HG03095 (cell line): ENCODE results near the gene TBX4.

Source experiments
- ATAC-seq: cut with Tn5 transposase; IDR thresholded peaks from one replicate; pipeline ENCODE4 v1.9.1; 2021; ENCODE audit warnings: moderate library complexity; ENCODE audit not compliant: unreplicated experiment

TBX4 gene

DNA sequence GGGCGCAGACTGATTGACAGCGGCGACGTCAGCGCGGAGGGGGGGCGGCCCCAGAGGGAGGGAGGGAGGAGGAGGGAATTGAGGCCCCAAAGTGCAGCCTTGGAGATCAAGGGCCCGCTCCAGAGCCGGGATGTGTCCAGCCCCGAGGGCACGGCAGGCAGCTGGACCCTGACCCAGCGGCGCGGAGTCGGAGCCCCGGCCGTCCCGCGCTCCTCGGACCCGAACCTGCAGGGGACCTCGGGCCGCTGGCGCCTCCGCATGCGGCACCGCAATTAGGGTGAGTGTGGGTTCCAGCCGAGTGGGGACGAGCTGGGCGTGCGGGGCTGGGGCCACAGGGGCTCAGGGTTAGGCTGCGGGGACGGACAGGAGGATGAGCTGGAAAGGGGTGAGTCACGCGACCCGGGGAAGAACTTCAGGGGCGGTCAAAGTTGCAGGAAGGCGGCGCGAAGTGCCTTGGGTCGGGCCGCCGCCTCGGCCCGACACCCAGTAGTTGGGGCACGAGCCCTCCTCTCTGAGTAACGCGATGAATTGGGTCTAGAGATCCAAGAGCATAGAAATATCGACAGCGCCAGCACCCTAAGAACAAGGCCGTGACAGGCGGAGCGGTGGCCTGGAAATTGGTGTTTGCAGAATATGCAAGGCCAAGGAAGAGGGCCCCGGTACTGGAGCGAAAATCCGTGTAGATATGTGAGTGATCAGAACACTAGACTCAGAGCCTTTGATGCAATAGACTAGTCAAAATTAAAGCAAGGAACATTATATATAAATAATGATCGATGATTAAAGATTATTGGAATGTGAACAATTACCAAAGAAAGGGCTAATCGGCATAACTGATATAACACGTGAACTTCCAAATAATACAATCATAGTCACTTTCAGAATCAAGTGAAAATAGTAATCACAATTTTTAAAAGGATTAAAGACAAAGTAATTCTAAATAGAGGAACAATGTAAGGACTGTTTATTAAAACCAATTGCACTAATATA, at the start of gene TBX4:
Gene TBX4 (plus strand): TSS at position 122 of the 990 bp plus-strand sequence. CDS start 4,069 bp downstream, outside the sequence.
- no peak for ATAC-seq

DNA sequence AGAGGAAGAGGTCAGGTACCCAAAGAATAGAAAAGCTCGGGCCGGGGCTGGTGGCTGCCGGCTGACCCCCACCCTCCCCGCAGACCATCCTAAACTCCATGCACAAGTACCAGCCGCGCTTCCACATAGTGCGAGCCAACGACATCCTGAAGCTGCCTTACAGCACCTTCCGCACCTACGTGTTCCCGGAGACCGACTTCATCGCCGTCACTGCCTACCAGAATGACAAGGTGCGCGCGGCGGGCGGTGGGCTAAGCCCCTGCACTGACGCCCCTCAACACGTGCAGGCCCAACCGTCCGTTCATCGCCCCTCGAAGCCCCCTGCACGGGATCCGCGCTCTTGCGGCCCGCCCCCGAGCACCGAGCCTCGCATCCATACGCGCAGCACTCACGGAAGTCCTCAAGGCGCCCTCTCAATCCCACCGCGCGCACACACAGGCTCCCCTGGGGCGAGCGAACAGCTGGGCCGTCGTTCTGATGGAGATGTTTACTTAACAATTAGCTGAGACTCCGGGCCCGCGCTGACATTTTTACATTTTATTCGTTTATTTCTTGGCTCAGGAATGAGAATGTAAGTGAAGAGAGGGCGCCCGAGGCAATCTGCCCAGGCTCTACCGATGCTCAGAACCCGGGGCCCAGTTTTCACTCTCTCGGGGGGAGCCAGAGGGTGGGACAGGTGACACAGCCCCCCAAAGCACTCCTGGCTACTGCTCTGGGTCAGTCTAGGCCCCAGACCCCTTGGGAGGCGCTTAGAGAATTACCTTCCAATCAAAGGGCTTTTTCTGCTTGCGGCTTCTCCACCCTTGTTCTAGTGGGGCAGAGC, 49.0 kb upstream of the TBX4 start:
- no peak for ATAC-seq

DNA sequence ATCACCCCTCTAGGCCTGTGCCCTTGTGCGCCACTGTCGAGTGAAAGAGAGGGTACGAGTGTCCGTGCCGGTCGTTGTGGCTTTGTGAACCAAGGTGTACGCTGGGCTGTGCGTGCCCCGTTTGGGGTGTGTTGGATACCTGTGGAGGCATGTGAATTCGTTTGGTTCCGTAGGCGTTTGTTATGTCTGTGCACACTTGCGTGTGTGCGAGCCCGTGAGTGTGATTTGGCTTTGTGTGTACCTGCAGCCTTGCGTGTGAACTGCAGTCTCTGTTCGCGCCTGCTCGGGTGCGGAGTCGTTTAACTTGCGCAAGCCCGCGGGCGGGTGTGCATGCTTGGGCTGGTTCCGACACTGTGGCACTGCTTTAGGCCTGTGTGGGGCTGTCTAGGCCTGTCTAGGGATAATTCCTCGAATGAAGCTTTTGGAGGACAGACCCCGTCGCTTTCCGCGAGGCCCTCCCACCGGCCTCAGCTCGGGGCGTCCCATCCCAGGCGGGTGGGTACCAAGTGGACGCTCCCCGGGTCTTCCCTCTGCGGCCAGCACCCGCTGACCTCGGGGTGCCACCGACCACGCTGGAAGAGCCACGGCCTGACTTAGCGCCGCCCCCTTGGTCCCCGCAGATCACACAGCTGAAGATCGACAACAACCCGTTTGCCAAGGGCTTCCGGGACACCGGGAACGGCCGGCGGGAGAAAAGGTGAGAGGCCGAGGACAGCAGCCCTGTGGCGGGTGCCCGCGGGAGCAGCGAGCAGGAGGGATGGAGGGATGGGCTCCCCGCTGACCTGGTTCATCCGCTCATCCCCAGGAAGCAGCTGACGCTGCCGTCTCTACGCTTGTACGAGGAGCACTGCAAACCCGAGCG, 48.2 kb upstream of the TBX4 start:
- no peak for ATAC-seq

DNA sequence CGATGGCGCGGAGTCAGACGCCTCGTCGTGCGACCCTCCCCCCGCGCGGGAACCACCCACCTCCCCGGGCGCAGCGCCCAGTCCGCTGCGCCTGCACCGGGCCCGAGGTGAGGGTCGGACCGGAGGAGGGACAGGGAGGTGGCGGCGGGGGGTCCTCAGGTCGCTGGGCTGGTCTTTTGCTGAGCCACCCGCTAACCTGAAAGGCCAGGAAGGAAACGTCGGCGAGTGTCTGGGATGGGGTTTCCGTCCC, 47.6 kb upstream of the TBX4 start:
- ATAC-seq: no peak

DNA sequence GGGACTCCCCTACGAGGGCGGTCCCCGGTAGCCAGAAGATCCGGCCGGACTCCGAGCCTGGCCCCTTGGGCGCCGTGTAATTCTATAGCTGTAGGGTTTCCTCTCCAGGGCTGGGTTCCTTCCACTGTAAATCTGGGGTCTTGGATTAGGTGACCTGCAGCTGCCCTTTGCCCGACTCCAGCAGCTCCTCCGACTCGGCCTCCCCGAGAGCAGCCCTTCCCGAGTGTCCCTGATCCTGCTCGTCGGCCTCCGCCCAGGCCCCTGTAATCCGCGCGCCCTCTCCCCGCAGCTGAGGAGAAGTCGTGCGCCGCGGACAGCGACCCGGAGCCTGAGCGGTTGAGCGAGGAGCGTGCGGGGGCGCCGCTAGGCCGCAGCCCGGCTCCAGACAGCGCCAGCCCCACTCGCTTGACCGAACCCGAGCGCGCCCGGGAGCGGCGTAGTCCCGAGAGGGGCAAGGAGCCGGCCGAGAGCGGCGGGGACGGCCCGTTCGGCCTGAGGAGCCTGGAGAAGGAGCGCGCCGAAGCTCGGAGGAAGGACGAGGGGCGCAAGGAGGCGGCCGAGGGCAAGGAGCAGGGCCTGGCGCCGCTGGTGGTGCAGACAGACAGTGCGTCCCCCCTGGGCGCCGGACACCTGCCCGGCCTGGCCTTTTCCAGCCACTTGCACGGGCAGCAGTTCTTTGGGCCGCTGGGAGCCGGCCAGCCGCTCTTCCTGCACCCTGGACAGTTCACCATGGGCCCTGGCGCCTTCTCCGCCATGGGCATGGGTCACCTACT, 47.1 kb upstream of the TBX4 start:
- no peak for ATAC-seq

DNA sequence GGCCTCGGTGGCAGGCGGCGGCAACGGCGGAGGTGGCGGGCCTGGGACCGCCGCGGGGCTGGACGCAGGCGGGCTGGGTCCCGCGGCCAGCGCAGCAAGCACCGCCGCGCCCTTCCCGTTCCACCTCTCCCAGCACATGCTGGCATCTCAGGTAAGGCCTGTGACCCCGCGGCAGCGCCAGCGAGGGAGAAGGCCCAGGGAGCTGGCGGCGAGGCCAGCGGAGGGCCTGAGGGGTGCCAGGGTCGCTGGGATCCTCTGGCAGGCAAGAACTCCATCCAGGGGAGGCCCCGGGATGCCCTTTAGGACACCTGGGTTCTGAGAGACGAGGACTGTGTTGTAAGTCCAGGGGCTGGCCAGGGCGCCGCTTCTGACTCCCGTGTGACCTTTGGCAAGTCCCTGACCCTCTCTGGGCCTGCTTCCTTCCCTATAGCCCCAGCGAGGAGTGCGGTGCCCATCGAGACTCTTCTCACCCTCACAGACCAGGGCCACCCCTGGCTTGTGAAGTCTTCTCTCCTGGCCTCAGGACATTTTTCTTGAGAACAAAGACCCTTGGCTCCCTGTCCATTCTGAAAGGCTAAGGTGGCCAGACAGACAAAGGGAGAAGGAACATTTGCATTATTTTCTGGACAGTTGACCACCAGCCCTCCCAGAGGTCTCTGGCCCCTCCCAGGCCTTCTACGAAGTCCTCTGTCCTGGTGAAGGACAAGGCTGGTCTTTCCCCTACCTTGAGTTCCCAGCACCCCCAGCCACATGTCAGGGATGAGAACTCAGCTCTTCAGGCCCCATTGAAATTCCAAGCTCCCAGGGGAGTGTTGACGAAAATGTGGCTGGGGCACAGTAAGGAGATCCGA, 46.3 kb upstream of the TBX4 start:
- no peak for ATAC-seq

DNA sequence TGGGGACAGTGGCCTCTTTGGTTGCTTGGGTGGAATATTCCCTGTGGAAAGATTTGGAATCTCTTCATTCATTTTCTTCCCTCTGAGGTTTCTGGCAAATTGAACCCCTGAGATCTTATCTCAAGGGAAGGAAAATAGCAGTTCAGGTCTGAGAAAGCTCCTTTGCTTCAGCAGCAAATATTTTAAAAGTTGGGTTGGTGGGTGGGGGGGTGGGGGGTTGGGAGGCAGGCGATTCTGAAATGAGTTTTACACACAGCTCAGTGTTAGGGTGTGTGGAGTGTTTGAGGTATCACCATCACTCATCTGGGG, 45.7 kb upstream of the TBX4 start:
- no peak for ATAC-seq

DNA sequence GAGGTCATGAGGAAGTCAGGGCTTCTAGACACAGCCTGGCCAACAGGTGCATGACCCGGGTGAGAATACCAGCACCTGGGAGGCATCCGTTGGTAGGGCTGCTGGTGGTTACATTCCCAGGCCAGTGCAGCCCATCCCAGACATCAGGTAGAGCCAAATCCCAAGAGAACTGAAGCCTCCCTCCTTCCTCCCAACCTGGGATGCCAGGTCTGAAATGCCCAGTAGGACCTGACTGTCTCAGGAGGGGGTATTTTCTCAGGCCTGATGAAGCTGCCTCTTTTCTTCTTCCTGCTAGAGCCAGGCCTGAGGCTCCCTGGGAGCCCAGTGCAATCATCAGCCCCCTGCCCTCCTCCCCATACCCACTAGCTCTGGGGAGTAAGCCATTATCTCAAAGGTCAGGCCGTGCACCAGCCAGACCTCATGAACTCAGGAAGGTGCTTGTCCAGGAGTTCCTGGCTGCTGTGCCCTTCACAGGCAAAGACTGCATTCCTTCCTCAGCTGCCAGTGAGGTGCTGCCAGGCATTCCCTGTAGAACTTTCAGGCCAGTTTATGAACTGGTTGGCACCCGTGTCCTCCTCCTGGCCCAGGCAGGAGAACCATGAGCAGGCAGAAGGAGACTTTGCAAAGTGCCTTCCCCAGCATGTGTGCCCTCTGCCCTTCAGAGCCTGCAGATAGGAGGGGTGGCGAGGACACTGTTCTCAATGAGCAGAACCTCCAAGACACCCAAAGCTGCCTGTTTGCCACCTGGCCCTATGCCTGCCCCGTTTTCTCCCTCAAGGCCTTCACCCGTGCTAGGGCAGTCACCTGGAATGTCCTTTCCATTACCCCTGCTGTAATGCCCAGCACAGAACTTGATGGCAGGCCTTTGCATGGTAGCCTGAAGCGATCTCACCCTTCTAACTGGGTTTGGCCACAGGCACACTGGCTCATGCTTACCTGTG, 45.0 kb upstream of the TBX4 start:
- ATAC-seq: no peak

DNA sequence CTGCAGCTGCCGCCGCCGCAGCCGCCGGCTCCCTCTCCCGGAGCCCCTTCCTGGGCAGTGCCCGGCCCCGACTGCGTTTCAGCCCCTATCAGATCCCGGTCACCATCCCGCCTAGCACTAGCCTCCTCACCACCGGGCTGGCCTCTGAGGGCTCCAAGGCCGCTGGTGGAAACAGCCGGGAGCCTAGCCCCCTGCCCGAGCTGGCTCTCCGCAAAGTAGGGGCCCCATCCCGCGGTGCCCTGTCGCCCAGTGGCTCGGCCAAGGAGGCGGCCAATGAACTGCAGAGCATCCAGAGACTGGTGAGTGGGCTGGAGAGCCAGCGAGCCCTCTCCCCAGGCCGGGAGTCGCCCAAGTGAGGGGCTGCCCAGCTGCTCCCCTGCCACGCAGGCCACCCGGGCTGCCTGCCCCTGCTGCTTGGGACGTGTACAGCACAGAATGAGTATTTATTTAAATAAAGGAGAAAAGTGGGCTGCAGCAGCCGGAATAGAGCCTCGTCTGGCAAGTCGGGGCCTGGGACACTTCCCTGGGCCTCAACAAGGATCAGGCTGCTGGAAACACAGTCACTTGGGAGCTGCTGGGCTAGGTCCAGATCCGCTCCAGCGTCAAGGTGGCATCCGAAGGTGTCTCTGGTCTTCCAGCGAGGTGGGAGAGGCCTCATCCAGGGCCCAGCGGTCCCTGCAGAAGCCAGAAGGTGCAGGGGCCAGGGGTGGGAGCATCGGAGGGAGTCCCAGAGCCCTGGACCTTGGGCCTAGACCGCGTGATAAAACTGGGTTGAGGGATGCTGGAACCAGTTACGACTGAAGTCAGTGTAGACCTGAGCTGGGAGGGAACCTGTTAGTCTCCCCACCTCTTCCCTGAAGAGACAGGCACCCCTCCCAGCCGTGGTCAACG, 43.8 kb upstream of the TBX4 start:
- no peak for ATAC-seq

DNA sequence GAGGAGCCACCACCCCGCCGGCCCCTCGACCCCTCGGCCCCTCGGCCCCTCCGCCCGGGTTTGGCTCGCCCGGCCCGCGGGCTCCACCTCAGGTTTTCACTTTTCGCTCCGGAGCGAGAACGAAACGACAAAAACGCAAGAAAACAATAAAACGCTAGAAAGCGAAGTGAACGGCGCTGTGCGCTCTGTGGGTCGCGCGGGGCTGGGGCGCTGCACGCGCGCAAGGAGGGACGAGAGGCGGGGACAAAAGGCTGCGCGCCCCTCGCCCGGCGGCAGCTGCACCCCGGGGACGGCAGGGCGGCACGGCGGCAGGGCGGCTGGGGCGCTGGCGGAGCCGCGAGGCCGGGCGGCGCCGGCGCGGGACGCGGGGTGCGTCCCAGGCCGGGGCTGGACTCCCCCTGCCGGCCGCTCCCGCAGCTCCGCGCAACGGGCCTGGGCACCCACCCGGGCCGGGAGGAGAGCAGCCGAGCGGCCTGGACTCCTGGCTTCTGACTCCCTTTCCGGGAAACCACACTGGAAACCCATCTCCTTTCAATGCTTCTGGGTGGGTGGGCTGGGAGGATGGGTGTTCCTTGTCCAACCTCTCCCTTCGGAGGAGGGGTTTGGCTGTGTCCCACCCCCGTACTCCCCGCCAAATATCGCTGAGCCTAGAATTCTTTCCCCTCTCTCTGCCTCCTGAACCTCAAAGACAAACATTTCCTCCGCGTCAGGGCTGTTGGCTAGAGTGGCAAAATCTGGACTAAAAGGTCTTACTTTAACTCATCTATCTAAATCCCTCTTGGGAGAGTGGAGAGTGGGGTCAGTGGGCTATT, 42.7 kb upstream of the TBX4 start:
- no peak for ATAC-seq

DNA sequence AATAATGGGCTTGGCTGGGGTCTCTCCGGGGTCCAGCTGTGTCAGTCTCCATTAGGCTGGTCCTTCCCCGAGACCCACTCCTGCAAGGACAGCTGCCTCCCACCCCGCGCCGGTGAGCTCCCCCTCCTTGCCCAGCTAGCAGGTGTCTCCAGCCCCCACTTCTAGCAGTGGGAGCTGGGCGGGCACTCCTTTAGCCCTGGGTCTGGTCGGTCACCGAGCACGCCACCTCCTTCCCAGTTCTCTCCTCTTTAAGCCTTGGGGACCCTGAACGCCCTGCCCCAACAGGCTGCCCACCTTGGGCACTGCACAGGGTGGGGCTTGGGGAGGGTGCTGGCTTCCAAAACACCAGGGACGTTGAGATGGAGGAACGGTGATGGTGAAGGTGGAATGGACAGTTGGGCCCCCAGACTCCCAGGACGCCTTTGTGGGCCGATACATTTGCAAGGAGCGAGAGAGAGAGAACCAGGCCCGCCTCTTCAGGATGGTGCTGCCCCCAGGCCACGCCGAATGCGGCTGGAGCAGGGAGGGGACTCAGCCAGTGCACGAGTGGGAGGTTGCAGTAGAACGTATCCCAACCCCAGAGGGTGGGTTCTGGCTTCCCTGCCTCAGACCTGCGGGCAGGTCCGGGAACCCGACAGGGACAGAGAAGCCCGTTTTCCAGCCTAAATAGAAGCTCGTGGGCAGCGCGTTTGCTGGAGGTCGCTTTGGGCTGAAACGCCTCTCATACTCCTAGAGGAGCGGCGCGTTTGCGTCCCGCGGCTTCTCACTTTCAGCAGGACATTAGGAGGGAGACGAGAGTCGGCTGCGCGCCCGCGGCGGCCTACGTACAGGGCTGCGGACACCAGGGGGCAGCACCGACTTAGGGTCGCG, 41.8 kb upstream of the TBX4 start:
- ATAC-seq: no peak

DNA sequence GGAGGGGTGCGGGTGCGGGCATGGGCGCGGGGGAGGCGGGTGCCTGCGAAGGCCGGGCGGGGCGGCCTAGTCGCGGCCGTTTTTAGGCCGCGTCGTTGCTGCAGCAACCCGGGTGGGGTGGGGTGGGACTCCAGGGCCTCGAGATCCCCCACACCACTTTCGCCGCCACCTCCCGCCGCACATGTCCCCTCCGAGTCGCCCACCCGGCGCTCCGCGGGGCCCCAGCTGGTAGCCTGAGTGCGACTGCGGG, 41.3 kb upstream of the TBX4 start:
- no peak for ATAC-seq

DNA sequence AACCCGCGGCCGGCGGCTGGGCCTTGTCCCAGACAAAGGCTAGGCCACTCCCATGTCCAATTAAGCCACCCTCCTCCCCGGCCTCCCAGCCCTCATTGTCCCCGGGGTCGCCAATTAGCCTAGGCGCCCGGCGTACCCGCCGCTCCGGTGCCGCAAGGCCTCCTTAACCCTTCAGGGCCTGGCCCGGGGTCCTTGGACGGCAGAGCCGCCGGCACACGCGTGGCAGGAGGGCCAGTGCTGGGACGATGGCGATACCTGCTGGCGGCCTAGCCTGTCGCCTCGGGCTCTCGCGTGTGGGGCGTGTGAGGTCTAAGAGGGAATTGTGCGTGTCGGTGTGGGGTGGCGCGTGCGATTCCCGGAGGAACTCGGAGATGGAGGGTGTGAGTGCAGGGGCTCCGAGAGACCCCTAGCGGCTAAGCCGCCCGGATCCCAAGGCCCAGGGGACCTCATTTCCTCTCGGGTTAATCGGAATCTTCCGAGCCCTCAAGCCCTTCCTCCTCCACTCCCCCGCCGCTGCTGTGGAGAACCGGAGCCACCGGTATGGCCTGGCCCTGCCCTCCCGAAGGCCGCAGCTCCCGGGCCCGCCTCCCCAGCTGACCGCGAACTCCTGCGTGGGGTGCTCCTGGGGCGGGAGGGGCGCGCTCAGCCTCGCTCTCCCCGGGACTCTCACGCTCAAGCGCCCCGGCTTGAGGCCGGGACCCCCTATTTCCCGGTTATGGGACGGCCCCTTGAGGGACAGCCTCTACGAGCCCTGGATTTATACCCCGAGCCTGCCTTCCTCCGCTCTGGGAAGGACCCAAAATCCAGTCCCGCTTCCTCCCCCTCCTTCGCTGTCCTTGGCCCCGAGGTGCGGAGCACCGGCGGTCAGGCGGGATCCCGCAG, 40.7 kb upstream of the TBX4 start:
- ATAC-seq: no peak

DNA sequence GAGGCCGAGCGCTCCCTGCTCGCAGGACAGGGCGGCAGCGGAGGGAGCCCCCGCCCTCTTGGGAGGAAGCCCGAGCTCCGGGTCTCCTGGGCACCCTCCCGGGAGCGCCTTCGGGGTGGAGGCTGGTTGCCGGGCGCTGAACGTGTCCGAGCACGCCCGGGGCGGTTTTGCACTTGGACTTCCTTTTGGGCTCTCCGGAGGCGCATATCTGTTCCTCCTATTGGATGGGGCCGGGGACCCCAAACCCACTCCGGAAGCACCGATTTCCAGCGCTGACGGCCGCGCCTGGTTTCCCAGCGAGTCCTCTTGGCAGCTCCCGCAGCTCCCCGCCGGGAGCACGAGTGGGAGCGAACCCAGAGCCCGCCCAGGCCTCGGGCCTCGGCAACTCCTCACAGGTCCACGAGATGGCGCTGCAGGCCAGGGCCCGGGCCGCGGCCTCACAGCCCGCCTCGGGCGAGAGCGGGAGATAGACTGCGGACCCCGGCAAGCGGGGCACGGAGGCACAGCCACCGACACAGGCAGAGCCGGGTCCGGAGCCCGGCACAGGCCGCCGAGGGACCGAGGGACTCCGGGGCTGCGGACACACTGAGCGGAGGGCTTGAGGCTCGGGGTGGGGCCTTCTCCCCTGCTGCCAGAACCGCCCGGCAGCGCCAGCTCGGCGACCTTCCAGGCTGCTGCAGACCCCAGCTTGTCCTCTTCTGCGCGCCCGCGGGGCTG, 39.9 kb upstream of the TBX4 start:
- ATAC-seq: peak; percentile 50
